Omental fat pad (tissue), 4 donors: ENCODE measurements around the gene B3GALT6. TPM values are rescaled to one million over a fixed set of nuclear protein-coding genes. Genes with fewer than 3 reads are reported as not detected.

ENCODE experiments used
- ATAC-seq: fragments of 150-250 bp; one replicate; pipeline ENCODE4 v1.9.1; 2016; ENCODE audit warnings: mild to moderate bottlenecking, moderate library complexity; ENCODE audit not compliant: low FRiP score
- DNase-seq: peaks from one replicate; pipeline ENCODE4 v3.0.0-alpha.2; 2019; ENCODE audit warnings: low spot score
- CTCF ChIP-seq, 3 donors: fragments of 450-650 bp; IDR thresholded peaks; one replicate each; pipeline ENCODE4 v1.5.1; 2016 to 2017; ENCODE audit warnings: antibody characterized with exemption in 3 of 3, mild to moderate bottlenecking in 3 of 3, moderate library complexity in 2 of 3
- total RNA-seq, 4 donors: library from RNA; depleted of rRNA; stranded (reverse); fragments of >200 nt; gene quantifications; one replicate each; pipeline ENCODE4 v1.1.0, GENCODE V29; 2016

Gene B3GALT6
- total RNA-seq, 4 donors from 2014 or later = 14.6 to 27.1 (median 22.1) TPM

DNA sequence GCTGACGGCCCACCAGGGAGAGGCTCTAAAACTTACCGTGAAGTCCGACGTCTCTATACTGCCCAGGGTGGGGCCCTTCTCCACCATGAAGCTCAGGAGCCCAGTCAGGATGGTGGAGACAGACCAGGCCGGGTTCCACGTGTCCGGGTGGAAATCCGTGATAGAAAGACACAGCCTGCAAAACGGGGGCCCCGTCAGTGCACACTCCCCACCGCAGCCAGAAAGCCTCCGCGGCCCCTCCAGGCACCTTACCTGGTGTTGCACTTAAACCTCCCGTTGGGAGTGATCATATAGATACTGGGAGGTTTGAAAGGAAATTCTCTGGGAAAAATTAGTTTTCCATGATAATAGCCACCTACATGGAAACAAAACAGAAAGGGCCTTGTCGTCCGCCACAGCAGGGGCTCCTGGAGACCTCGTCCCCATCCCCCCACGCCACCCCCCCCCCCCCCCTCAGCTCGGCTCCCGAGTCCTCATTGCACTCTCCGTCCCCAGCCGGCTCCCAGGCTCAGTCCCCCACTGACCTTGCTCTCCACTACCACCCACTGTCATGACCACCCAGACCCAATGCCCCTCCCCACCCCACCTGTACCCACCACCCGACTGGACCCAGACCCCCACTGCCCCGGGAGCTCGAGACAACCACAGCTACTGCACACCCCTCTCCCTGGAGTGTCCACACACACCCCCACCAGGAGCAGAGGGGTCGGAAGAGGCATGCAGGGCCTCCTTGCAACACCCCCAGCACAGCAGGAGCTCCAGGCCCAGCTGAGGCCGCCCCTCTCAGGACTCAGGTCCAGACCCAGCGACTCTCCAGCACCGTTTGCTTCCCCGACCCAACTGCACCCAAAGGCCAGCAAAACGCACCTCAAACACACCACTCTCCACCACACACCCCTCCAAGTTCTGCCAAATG lies 25.2 kb downstream of the B3GALT6 start:
- TF ChIP-seq CTCF (IDR thresholded peaks at IDR 0.05) = no peak
- ATAC-seq = no peak
- no peak for DNase-seq

GRCh38 chr1:1259119-1259488 lies 27.1 kb downstream of the B3GALT6 start:
- TF ChIP-seq CTCF (IDR thresholded peaks at IDR 0.05) = no peak
- ATAC-seq = no peak
- DNase-seq = no peak

GRCh38 chr1:1259540-1259939 lies 27.5 kb downstream of the B3GALT6 start:
- DNase-seq (no peak), ATAC-seq (no peak)
- TF ChIP-seq CTCF (IDR thresholded peaks at IDR 0.05) = no peak

GRCh38 chr1:1259951-1260600 lies 28.0 kb downstream of the B3GALT6 start:
- no peak for TF ChIP-seq CTCF (IDR thresholded peaks at IDR 0.05)
- DNase-seq (no peak), ATAC-seq (no peak)

GRCh38 chr1:1260843-1261560 lies 29.0 kb downstream of the B3GALT6 start:
- DNase-seq = no peak
- no peak for TF ChIP-seq CTCF (IDR thresholded peaks at IDR 0.05)
- no peak for ATAC-seq

DNA sequence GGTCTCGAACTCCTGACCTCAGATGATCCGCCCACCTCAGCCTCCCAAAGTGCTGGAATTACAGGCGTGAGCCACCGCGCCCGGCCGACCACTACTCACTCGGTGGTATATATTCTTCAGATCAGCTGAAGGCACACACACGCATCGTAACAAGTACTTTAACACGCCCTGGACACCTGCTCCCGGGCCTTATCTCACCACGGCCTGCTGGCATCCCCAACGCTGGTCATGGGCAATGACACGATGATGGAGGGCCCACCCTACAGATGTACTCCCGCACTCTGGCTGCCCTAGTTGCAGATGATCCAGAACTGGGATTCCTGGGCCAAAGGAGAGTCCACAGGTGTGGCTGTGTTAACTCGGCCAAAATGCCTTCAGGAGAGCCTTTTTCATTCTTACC lies 30.0 kb downstream of the B3GALT6 start:
- ATAC-seq = no peak
- DNase-seq = no peak

More for the DNA sequence above, 30.0 kb downstream of the B3GALT6 start:
- TF ChIP-seq CTCF (IDR thresholded peaks at IDR 0.05) = no peak
